K562 (cell line): ENCODE results near the gene CACYBP.

Source experiments
- CTCF ChIP-seq, 3 experiments: IDR thresholded peaks in 2 of 3; conservative IDR thresholded peaks in 1 of 3; 2 replicates each; pipeline ENCODE4 v1.5.1; 2011 to 2012; ENCODE audit warnings: low read length in 3 of 3, mild to moderate bottlenecking in 3 of 3, control low read depth in 2 of 3, improper control_type of control experiment in 1 of 3, inconsistent platforms in 1 of 3, low read depth in 1 of 3, mixed read lengths in 1 of 3, moderate library complexity in 1 of 3; ENCODE audit not compliant: insufficient read depth in 2 of 3
- ELK1 ChIP-seq: sonication (generic); formaldehyde crosslinking; IDR thresholded peaks from 2 replicates; pipeline ENCODE4 v1.8.1; 2022; ENCODE audit warnings: missing genetic modification reagents
- MAX ChIP-seq: sonication (generic); formaldehyde crosslinking; IDR thresholded peaks from 2 replicates; pipeline ENCODE4 v1.9.0; 2022; ENCODE audit warnings: mild to moderate bottlenecking, missing genetic modification reagents
- POLR2AphosphoS5 ChIP-seq: IDR thresholded peaks from 2 replicates; pipeline ENCODE4 v1.6.1; 2011; ENCODE audit warnings: mild to moderate bottlenecking, low read depth, low read length, moderate library complexity; ENCODE audit not compliant: control insufficient read depth, insufficient read depth
- RBM14 ChIP-seq: fragments of 200-400 bp; formaldehyde crosslinking; IDR thresholded peaks from 2 replicates; pipeline ENCODE4 v1.6.1; 2018; ENCODE audit warnings: low read depth, mild to moderate bottlenecking, low read length, moderate library complexity, borderline replicate concordance; ENCODE audit not compliant: insufficient read depth
- ZNF274 ChIP-seq: IDR thresholded peaks from 2 replicates; pipeline ENCODE4 v1.6.1; 2011; ENCODE audit warnings: low read depth, mild to moderate bottlenecking, low read length, moderate library complexity, borderline replicate concordance

- TF ChIP-seq ZNF274 (no peak), MAX (no peak), POLR2AphosphoS5 (no peak), RBM14 (no peak), CTCF (IDR thresholded peaks at IDR 0.05 in 2 of 3, conservative IDR thresholded peaks at IDR 0.05 in 1 of 3; ENCODE audit: insufficient read depth in 2 of 3, low read depth in 1 of 3, low read length in 3 of 3) (no peak), ELK1 (CRISPR knock-in tag) (no peak)
Observed at GRCh38 chr1:175042650-175043049, 42.9 kb downstream of the CACYBP start.
